Measurements from ENCODE around the gene PRPF8. TPM values are rescaled to one million over a fixed set of nuclear protein-coding genes. Genes with fewer than 3 reads are reported as not detected.

Gene PRPF8
- total RNA-seq, 1 donor from 2014 or later = 202 TPM

DNA sequence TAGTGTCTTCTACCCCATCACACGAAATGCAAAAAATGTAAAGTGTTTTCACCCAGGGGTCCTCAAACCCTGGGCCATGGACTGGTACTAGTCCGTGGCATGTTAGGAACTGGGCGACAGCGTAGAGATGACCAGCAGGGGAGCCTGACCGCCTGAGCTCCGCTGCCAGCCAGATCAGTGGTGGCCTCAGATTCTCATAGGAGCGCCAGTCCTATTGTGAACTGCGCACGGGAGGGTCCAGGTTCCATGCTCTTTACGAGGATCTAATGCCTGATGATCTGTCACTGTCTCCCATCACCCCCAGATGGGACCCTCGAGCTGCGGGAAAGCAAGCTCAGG, 43.6 kb downstream of the PRPF8 start:
- Mint-ChIP-seq H3K27me3 (ENCODE audit: low read depth, unreplicated experiment) (peaks cover 4% of the 10 kb centered on the region), H3K4me3 (ENCODE audit: unreplicated experiment) (no peak overlapping the region), H3K9me3 (ENCODE audit: unreplicated experiment) (no peaks in the 10 kb centered on the region), H3K4me1 (ENCODE audit: low read depth, unreplicated experiment) (peaks cover 17% of the 10 kb centered on the region), H3K27ac (ENCODE audit: unreplicated experiment) (no peak overlapping the region), H3K36me3 (ENCODE audit: low read depth, unreplicated experiment) (peaks cover 8% of the 10 kb centered on the region)
- peaks cover 21% of the 10 kb centered on the region for H3K4me1 ChIP-seq (ENCODE audit: insufficient read depth, low read length)
- H2AFZ ChIP-seq (ENCODE audit: low read depth, low read length) = no peak overlapping the region
- no peaks in the 10 kb centered on the region for H3K36me3 ChIP-seq (ENCODE audit: insufficient read depth, low read length)
- no peaks in the 10 kb centered on the region for H3K79me2 ChIP-seq (ENCODE audit: insufficient read depth, low read length)
- FAIRE-seq = no peak
- no peaks in the 10 kb centered on the region for H3K27me3 ChIP-seq (ENCODE audit: insufficient read depth, low read length)
- no peak for DNase-seq (ENCODE audit: low read depth)
- H3K4me3 ChIP-seq (ENCODE audit: insufficient read depth, low read depth, low read length) = no peak overlapping the region
- no peaks in the 10 kb centered on the region for H4K20me1 ChIP-seq (ENCODE audit: insufficient read depth, low read length)
- H3K9me3 ChIP-seq (ENCODE audit: insufficient read depth, low read depth, low read length) = no peaks in the 10 kb centered on the region
- no peak overlapping the region for H3K4me2 ChIP-seq (ENCODE audit: low read length)
- H3K27ac ChIP-seq (ENCODE audit: low read depth, low read length) = no peak overlapping the region
- no peak overlapping the region for H3K9ac ChIP-seq (ENCODE audit: low read length)
- TF ChIP-seq CTCF (IDR thresholded peaks at IDR 0.05; ENCODE audit: insufficient read depth, low read depth, low read length) = no peak

DNA sequence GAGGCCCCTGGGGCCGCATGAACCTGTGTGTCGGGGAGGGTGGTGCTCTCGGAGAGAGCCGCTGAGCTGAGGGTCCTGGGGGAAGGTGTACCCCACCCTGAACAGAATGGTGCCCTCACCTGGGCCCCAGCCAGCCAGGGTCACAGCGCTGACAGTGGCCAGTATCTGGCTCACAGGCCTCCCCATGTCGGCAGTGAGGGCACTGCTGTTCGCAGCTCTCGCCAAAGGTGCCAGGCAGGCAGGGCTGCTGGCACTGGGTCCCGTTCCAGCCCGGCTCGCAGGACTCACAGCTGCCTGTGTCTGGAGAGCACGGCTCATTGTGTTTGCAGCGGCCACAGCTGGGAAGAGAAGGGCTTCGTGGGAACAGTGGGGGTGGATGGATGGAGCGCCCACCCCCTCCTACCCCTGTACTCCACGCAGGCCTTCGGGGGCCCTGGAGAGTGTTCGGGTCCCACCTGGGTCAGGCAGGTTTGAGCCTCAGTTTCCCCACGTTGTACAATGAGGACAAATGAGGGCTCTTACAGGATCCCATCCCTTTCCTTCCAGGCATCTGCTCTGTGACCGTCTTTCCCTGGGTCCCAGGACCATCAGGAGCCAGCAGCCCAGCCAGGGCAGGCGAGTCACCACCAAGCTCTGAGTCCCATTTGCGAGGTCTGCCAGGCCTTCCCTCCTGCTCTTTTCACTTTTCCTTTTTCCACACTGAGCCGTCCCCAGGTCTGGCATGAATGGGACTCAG, 44.2 kb downstream of the PRPF8 start:
- peaks cover 12% of the 10 kb centered on the region for H3K36me3 Mint-ChIP-seq (ENCODE audit: low read depth, unreplicated experiment)
- peaks cover 13% of the 10 kb centered on the region for H3K4me1 Mint-ChIP-seq (ENCODE audit: low read depth, unreplicated experiment)
- Histone ChIP-seq H3K9me3 (ENCODE audit: insufficient read depth, low read depth, low read length) (no peaks in the 10 kb centered on the region), H3K27ac (ENCODE audit: low read depth, low read length) (no peak overlapping the region), H3K4me1 (ENCODE audit: insufficient read depth, low read length) (peaks cover 21% of the 10 kb centered on the region), H4K20me1 (ENCODE audit: insufficient read depth, low read length) (no peaks in the 10 kb centered on the region), H3K9ac (ENCODE audit: low read length) (no peak overlapping the region), H3K79me2 (ENCODE audit: insufficient read depth, low read length) (no peaks in the 10 kb centered on the region), H3K27me3 (ENCODE audit: insufficient read depth, low read length) (no peaks in the 10 kb centered on the region), H3K4me2 (ENCODE audit: low read length) (no peak overlapping the region), H3K4me3 (ENCODE audit: insufficient read depth, low read depth, low read length) (no peak overlapping the region), H3K36me3 (ENCODE audit: insufficient read depth, low read length) (no peaks in the 10 kb centered on the region), H2AFZ (ENCODE audit: low read depth, low read length) (no peak overlapping the region)
- H3K27me3 Mint-ChIP-seq (ENCODE audit: low read depth, unreplicated experiment) = peaks cover 4% of the 10 kb centered on the region
- FAIRE-seq (no peak), DNase-seq (ENCODE audit: low read depth) (no peak)
- TF ChIP-seq CTCF (IDR thresholded peaks at IDR 0.05; ENCODE audit: insufficient read depth, low read depth, low read length) = no peak
- TF ChIP-seq EZH2 (IDR thresholded peaks at IDR 0.05; ENCODE audit: insufficient read depth, low read length) = no peak
- H3K27ac Mint-ChIP-seq (ENCODE audit: unreplicated experiment) = no peak overlapping the region
- H3K4me3 Mint-ChIP-seq (ENCODE audit: unreplicated experiment) = no peak overlapping the region
- H3K9me3 Mint-ChIP-seq (ENCODE audit: unreplicated experiment) = no peaks in the 10 kb centered on the region

DNA sequence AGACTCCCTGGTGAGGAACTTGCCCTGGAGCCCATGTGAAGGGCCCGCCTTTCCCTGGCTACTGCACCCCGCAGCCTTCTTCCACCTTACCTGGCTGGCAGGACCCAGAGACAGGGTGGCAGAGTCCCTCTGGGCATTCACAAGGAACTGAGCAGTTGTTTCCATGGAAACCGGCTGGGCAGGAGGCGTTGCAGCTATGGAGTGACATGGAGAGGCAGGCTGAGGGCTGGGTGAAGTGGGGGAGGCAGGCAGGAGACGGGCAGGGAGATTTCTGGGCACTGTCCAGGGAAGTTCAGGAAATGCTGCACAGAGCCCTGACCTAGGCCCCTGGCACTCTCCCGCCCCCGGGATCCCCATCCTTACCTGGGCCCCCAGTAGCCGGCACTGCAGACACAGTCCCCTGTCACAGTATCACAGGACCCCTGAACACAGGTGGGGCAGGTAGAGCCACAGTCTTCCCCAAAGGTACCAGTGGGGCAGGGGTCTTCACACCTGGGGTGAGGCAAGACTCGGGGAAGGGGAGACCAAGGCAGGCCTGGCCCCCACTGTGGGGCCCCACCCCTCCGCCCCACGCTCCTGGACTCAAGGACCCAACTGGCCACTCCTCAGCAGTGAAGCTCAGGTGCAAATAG, 45.0 kb downstream of the PRPF8 start:
- no peaks in the 10 kb centered on the region for H3K27me3 ChIP-seq (ENCODE audit: insufficient read depth, low read length)
- H4K20me1 ChIP-seq (ENCODE audit: insufficient read depth, low read length) = no peaks in the 10 kb centered on the region
- peaks cover 12% of the 10 kb centered on the region for H3K36me3 Mint-ChIP-seq (ENCODE audit: low read depth, unreplicated experiment)
- H3K27ac ChIP-seq (ENCODE audit: low read depth, low read length) = no peak overlapping the region
- peaks cover 11% of the 10 kb centered on the region for H3K4me1 Mint-ChIP-seq (ENCODE audit: low read depth, unreplicated experiment)
- peaks cover 4% of the 10 kb centered on the region for H3K27me3 Mint-ChIP-seq (ENCODE audit: low read depth, unreplicated experiment)
- H3K27ac Mint-ChIP-seq (ENCODE audit: unreplicated experiment) = no peak overlapping the region
- no peaks in the 10 kb centered on the region for H3K79me2 ChIP-seq (ENCODE audit: insufficient read depth, low read length)
- H2AFZ ChIP-seq (ENCODE audit: low read depth, low read length) = no peak overlapping the region
- TF ChIP-seq CTCF (IDR thresholded peaks at IDR 0.05; ENCODE audit: insufficient read depth, low read depth, low read length) = no peak
- no peak for TF ChIP-seq EZH2 (IDR thresholded peaks at IDR 0.05; ENCODE audit: insufficient read depth, low read length)
- H3K4me2 ChIP-seq (ENCODE audit: low read length) = no peak overlapping the region
- H3K9me3 ChIP-seq (ENCODE audit: insufficient read depth, low read depth, low read length) = no peaks in the 10 kb centered on the region
- H3K9ac ChIP-seq (ENCODE audit: low read length) = no peak overlapping the region
- no peak for DNase-seq (ENCODE audit: low read depth)
- H3K4me1 ChIP-seq (ENCODE audit: insufficient read depth, low read length) = peaks cover 13% of the 10 kb centered on the region
- no peak overlapping the region for H3K4me3 ChIP-seq (ENCODE audit: insufficient read depth, low read depth, low read length)
- H3K4me3 Mint-ChIP-seq (ENCODE audit: unreplicated experiment) = no peak overlapping the region
- no peaks in the 10 kb centered on the region for H3K9me3 Mint-ChIP-seq (ENCODE audit: unreplicated experiment)
- H3K36me3 ChIP-seq (ENCODE audit: insufficient read depth, low read length) = no peaks in the 10 kb centered on the region
- no peak for FAIRE-seq

All from astrocyte (in vitro differentiated cells and primary cell).